K562 treated with DMSO at 1 percent for 24 hours (cell line): Measurements from ENCODE around the gene RDH12. TPM values are rescaled to one million over a fixed set of nuclear protein-coding genes. Genes with fewer than 3 reads are reported as not detected.

ENCODE experiments used
- total RNA-seq: library from RNA; unstranded; fragments of 300-600 nt; gene quantifications from 2 replicates; pipeline ENCODE4 v1.2.3, GENCODE V29; 2022; ENCODE audit warnings: low read depth; ENCODE audit not compliant: insufficient read depth

RDH12 gene
- total RNA-seq, result 0.15 and 0.47 TPM in 2 replicates

GRCh38 chr14:67701492-67701891 is at the start of gene RDH12:
TSS of gene RDH12 (plus strand) at chr14:67701886. CDS start at chr14:67722643, 20,757 bp downstream.

GRCh38 chr14:67674480-67675218 is 27.0 kb upstream of the RDH12 start, which contains the start of gene VTI1B:
TSS of gene VTI1B (minus strand) at chr14:67674632. CDS start at chr14:67674489, 143 bp downstream.

GRCh38 chr14:67695394-67695949 is 6.2 kb upstream of the RDH12 start, which contains the start of gene RDH11:
TSS of gene RDH11 (minus strand) at chr14:67695764. CDS start at chr14:67695703, 61 bp downstream.

Other genes with a start within 250 kb of the RDH12 start
- 0.22 TPM in 1 of 2 replicates, not detected in the other for gene TMEM229B, start 213.2 kb upstream of the RDH12 start, total RNA-seq
- gene PLEKHH1, start 168.6 kb upstream of the RDH12 start, total RNA-seq, result 3.0 and 5.8 TPM in 2 replicates
- 30.0 and 34.8 TPM in 2 replicates for gene PIGH, start 101.6 kb upstream of the RDH12 start, total RNA-seq
- gene ARG2, start 82.0 kb upstream of the RDH12 start, total RNA-seq, result 20.1 and 25.3 TPM in 2 replicates
- 52.9 and 58.1 TPM in 2 replicates for gene VTI1B, start 27.3 kb upstream of the RDH12 start, total RNA-seq
- 33.7 and 34.0 TPM in 2 replicates for gene RDH11, start 6.1 kb upstream of the RDH12 start, total RNA-seq
- 6.1 and 6.7 TPM in 2 replicates for gene ZFYVE26, start 114.7 kb downstream of the RDH12 start, total RNA-seq
- 4.5 and 10.1 TPM in 2 replicates for gene RAD51B, start 117.9 kb downstream of the RDH12 start, total RNA-seq